ENCODE data around the gene OR8G5.

- TF ChIP-seq, protein P1, sequence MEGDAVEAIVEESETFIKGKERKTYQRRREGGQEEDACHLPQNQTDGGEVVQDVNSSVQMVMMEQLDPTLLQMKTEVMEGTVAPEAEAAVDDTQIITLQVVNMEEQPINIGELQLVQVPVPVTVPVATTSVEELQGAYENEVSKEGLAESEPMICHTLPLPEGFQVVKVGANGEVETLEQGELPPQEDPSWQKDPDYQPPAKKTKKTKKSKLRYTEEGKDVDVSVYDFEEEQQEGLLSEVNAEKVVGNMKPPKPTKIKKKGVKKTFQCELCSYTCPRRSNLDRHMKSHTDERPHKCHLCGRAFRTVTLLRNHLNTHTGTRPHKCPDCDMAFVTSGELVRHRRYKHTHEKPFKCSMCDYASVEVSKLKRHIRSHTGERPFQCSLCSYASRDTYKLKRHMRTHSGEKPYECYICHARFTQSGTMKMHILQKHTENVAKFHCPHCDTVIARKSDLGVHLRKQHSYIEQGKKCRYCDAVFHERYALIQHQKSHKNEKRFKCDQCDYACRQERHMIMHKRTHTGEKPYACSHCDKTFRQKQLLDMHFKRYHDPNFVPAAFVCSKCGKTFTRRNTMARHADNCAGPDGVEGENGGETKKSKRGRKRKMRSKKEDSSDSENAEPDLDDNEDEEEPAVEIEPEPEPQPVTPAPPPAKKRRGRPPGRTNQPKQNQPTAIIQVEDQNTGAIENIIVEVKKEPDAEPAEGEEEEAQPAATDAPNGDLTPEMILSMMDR (IDR thresholded peaks at IDR 0.05; ENCODE audit: insufficient read depth, low read length, poor library complexity, severe bottlenecking) = no peak
- TF ChIP-seq EZH2phosphoT487 (conservative IDR thresholded peaks at IDR 0.05; ENCODE audit: low read length) = no peak
Observed at GRCh38 chr11:124315052-124315451, 58.9 kb downstream of the OR8G5 start.

Measured in SU-DHL-6 (cell line).